Astrocyte (in vitro differentiated cells and primary cell): ENCODE results near the gene ATP5F1B. TPM values are rescaled to one million over a fixed set of nuclear protein-coding genes. Genes with fewer than 3 reads are reported as not detected.
A peak's percentile ranks its signal among the peaks of the same experiment; 100 is the strongest.

Source experiments
- DNase-seq: peaks from one replicate; pipeline ENCODE4 v3.0.0-alpha.2; 2010; ENCODE audit warnings: low read depth
- FAIRE-seq: peaks from 2 replicates; lab custom pipeline; 2011; peaks lifted over from hg19 to GRCh38; lab: Jason Lieb, UNC
- H2AFZ ChIP-seq: 2 replicates; pipeline ENCODE4 v1.6.0; 2012; ENCODE audit warnings: low read depth, low read length, inconsistent platforms
- H3K27ac ChIP-seq: 2 replicates; pipeline ENCODE4 v1.5.1; 2011; ENCODE audit warnings: low read depth, low read length, inconsistent platforms
- H3K27me3 ChIP-seq: 2 replicates; pipeline ENCODE4 v1.6.0; 2011; ENCODE audit warnings: low read length, inconsistent platforms; ENCODE audit not compliant: insufficient read depth
- H3K36me3 ChIP-seq: 2 replicates; pipeline ENCODE4 v1.5.1; 2011; ENCODE audit warnings: low read length, inconsistent platforms; ENCODE audit not compliant: insufficient read depth
- H3K4me1 ChIP-seq: 2 replicates; pipeline ENCODE4 v1.5.1; 2011; ENCODE audit warnings: low read length, inconsistent platforms; ENCODE audit not compliant: insufficient read depth
- H3K4me2 ChIP-seq: 2 replicates; pipeline ENCODE4 v1.6.0; 2012; ENCODE audit warnings: low read length, inconsistent platforms
- H3K4me3 ChIP-seq: 2 replicates; pipeline ENCODE4 v1.5.1; 2011; ENCODE audit warnings: low read depth, mild to moderate bottlenecking, low read length, inconsistent platforms; ENCODE audit not compliant: insufficient read depth
- H3K79me2 ChIP-seq: 2 replicates; pipeline ENCODE4 v1.6.0; 2012; ENCODE audit warnings: mild to moderate bottlenecking, low read length, inconsistent platforms; ENCODE audit not compliant: insufficient read depth
- H3K9ac ChIP-seq: 2 replicates; pipeline ENCODE4 v1.6.0; 2012; ENCODE audit warnings: mild to moderate bottlenecking, low read length, inconsistent platforms
- H3K9me3 ChIP-seq: 2 replicates; pipeline ENCODE4 v1.5.1; 2012; ENCODE audit warnings: low read depth, mild to moderate bottlenecking, low read length, inconsistent platforms; ENCODE audit not compliant: insufficient read depth
- H4K20me1 ChIP-seq: 2 replicates; pipeline ENCODE4 v1.6.0; 2012; ENCODE audit warnings: low read length, inconsistent platforms; ENCODE audit not compliant: insufficient read depth
- H3K27ac Mint-ChIP-seq: one replicate; pipeline ENCODE4 v1.8.0; 2021; ENCODE audit warnings: mild to moderate bottlenecking, mixed read lengths; ENCODE audit not compliant: unreplicated experiment
- H3K27me3 Mint-ChIP-seq: one replicate; pipeline ENCODE4 v1.8.0; 2021; ENCODE audit warnings: low read depth, mixed read lengths; ENCODE audit not compliant: unreplicated experiment
- H3K36me3 Mint-ChIP-seq: one replicate; pipeline ENCODE4 v1.8.0; 2021; ENCODE audit warnings: low read depth, mixed read lengths; ENCODE audit not compliant: unreplicated experiment
- H3K4me1 Mint-ChIP-seq: one replicate; pipeline ENCODE4 v1.8.0; 2021; ENCODE audit warnings: low read depth, mixed read lengths; ENCODE audit not compliant: unreplicated experiment
- H3K4me3 Mint-ChIP-seq: one replicate; pipeline ENCODE4 v1.8.0; 2021; ENCODE audit warnings: mild to moderate bottlenecking, moderate library complexity, mixed read lengths; ENCODE audit not compliant: unreplicated experiment
- H3K9me3 Mint-ChIP-seq: one replicate; pipeline ENCODE4 v1.8.0; 2021; ENCODE audit warnings: mild to moderate bottlenecking, mixed read lengths; ENCODE audit not compliant: unreplicated experiment
- CTCF ChIP-seq: IDR thresholded peaks from 2 replicates; pipeline ENCODE4 v1.5.1; 2011; ENCODE audit warnings: low read depth, mild to moderate bottlenecking, inconsistent platforms, low read length, moderate library complexity; ENCODE audit not compliant: insufficient read depth
- EZH2 ChIP-seq: IDR thresholded peaks from 2 replicates; pipeline ENCODE4 v1.6.1; 2012; ENCODE audit warnings: mild to moderate bottlenecking, low read length, inconsistent platforms; ENCODE audit not compliant: insufficient read depth
- total RNA-seq: library from RNA; stranded (reverse); gene quantifications from 2 replicates; pipeline ENCODE4 v1.2.1, GENCODE V29; 2021

ATP5F1B gene
- total RNA-seq, 1 donor from 2014 or later: 714 TPM

GRCh38 chr12:56684745-56685359 is 39.1 kb upstream of the ATP5F1B start:
- Histone ChIP-seq H3K9ac (peak overlapping the region; percentile 27), H2AFZ (no peak overlapping the region), H3K4me2 (peak overlapping the region; percentile 89), H4K20me1 (peaks cover 75% of the 10 kb centered on the region), H3K9me3 (no peaks in the 10 kb centered on the region), H3K4me1 (peaks cover 19% of the 10 kb centered on the region), H3K36me3 (peaks cover 2% of the 10 kb centered on the region), H3K27me3 (no peaks in the 10 kb centered on the region), H3K4me3 (peak overlapping the region; percentile 35), H3K27ac (no peak overlapping the region), H3K79me2 (peaks cover 81% of the 10 kb centered on the region)
- Mint-ChIP-seq H3K9me3 (no peaks in the 10 kb centered on the region), H3K27ac (no peak overlapping the region), H3K27me3 (no peaks in the 10 kb centered on the region), H3K4me1 (peaks cover 12% of the 10 kb centered on the region), H3K4me3 (peak overlapping the region; percentile 72), H3K36me3 (peaks cover 3% of the 10 kb centered on the region)
- TF ChIP-seq CTCF (no peak), EZH2 (no peak)
- FAIRE-seq (no peak), DNase-seq (no peak)

- Histone ChIP-seq H3K9ac (no peak overlapping the region), H3K27ac (no peak overlapping the region), H3K4me3 (no peak overlapping the region), H3K79me2 (peaks cover 100% of the 10 kb centered on the region), H3K9me3 (no peaks in the 10 kb centered on the region), H2AFZ (no peak overlapping the region), H4K20me1 (peaks cover 96% of the 10 kb centered on the region), H3K27me3 (no peaks in the 10 kb centered on the region), H3K4me1 (peaks cover 9% of the 10 kb centered on the region), H3K4me2 (no peak overlapping the region), H3K36me3 (peaks cover 2% of the 10 kb centered on the region)
- DNase-seq (no peak), FAIRE-seq (no peak)
- peaks cover 12% of the 10 kb centered on the region for H3K4me1 Mint-ChIP-seq
- H3K27me3 Mint-ChIP-seq: no peaks in the 10 kb centered on the region
- peak overlapping the region; percentile 27 for H3K4me3 Mint-ChIP-seq
- peaks cover 3% of the 10 kb centered on the region for H3K36me3 Mint-ChIP-seq
- H3K9me3 Mint-ChIP-seq: no peaks in the 10 kb centered on the region
- TF ChIP-seq CTCF: no peak
- TF ChIP-seq EZH2: no peak
- no peak overlapping the region for H3K27ac Mint-ChIP-seq
Observed at GRCh38 chr12:56682323-56682722, 36.5 kb upstream of the ATP5F1B start.

- no peak overlapping the region for H3K9ac ChIP-seq
- TF ChIP-seq EZH2 (no peak), CTCF (no peak)
- Mint-ChIP-seq H3K36me3 (peaks cover 3% of the 10 kb centered on the region), H3K4me1 (peaks cover 12% of the 10 kb centered on the region), H3K4me3 (no peak overlapping the region), H3K27me3 (no peaks in the 10 kb centered on the region), H3K9me3 (no peaks in the 10 kb centered on the region), H3K27ac (peak overlapping the region; percentile 26)
- H2AFZ ChIP-seq: no peak overlapping the region
- peaks cover 4% of the 10 kb centered on the region for H3K4me1 ChIP-seq
- no peak for FAIRE-seq
- DNase-seq: no peak
- no peak overlapping the region for H3K4me2 ChIP-seq
- H3K27ac ChIP-seq: no peak overlapping the region
- peaks cover 97% of the 10 kb centered on the region for H4K20me1 ChIP-seq
- no peak overlapping the region for H3K4me3 ChIP-seq
- H3K9me3 ChIP-seq: no peaks in the 10 kb centered on the region
- peaks cover 2% of the 10 kb centered on the region for H3K36me3 ChIP-seq
- no peaks in the 10 kb centered on the region for H3K27me3 ChIP-seq
- H3K79me2 ChIP-seq: peaks cover 100% of the 10 kb centered on the region
Observed at GRCh38 chr12:56679883-56680575, 34.2 kb upstream of the ATP5F1B start.
